ENCODE measurements around the gene CDPF1. TPM values are rescaled to one million over a fixed set of nuclear protein-coding genes. Genes with fewer than 3 reads are reported as not detected.

CDPF1 gene
- total RNA-seq, 1 experiment from 2014 or later: 8.1 TPM

DNA sequence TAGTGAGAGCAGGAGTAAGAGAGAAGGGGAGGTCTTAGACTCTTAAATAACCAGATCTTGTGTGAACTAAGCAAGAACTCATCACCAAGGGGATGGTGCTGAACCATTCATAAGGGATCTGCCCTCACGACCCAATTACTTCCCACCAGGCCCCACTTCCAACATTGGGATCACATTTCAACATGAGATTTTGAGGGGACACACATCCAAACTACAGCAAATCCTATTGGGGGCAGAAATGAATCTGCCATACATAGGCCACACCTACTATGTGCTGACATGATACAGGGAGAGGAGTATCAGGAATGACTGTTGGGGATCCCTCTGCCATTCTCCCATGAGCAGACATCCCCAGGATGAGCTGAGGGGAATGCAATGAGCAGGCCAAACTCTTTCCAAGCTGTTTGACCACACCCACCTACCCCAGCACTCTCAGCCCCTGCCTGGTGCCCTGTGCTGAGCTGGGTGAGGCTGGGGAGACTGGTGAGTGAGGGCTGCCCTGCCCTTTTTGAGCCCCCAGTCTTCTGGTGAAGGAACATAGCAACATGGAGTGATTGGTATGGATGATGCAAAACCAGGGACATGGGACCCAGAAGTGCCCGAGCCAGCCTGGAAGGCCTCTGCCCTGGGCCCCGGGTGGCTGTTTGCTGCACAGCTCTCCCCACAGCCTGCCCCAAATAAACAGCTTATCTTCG lies 45.3 kb upstream of the CDPF1 start:
- Histone ChIP-seq H4K8ac (replicated peaks; ENCODE audit: insufficient read length, low read depth, low read length) (no peak overlapping the region), H4K5ac (ENCODE audit: insufficient read length, low read depth, low read length) (no peak overlapping the region), H3K56ac (ENCODE audit: insufficient read length, low read depth, low read length) (no peak overlapping the region), H3K9me3 (ENCODE audit: control insufficient read depth, low read depth, low read length) (no peaks in the 10 kb centered on the region), H3K79me1 (ENCODE audit: insufficient read depth, low read depth, low read length, poor library complexity, severe bottlenecking) (no peaks in the 10 kb centered on the region), H2BK15ac (ENCODE audit: low read depth, low read length) (no peak overlapping the region), H3K4me1 (ENCODE audit: insufficient read depth, low read length) (no peaks in the 10 kb centered on the region), H2BK120ac (ENCODE audit: low read depth, low read length, poor library complexity, severe bottlenecking) (no peak overlapping the region), H3K23ac (ENCODE audit: insufficient read length, low read depth, low read length) (no peak overlapping the region), H3K18ac (ENCODE audit: insufficient read length, low read depth, low read length) (no peak overlapping the region), H3K23me2 (ENCODE audit: insufficient read length, low read depth, low read length, poor library complexity, severe bottlenecking) (peaks cover 9% of the 10 kb centered on the region), H3K4me2 (ENCODE audit: insufficient read depth, insufficient read length, low read length) (peak overlapping the region; percentile 91), H3K4ac (ENCODE audit: low read depth, low read length) (no peak overlapping the region), H2AK5ac (ENCODE audit: insufficient read length, low read length) (no peak overlapping the region), H4K91ac (ENCODE audit: insufficient read length, low read depth, low read length) (no peak overlapping the region), H3K14ac (ENCODE audit: insufficient read depth, low read length) (no peak overlapping the region), H2AFZ (ENCODE audit: low read length) (no peak overlapping the region), H4K20me1 (ENCODE audit: control insufficient read depth, insufficient read depth, insufficient read length) (no peaks in the 10 kb centered on the region), H3K27me3 (ENCODE audit: insufficient read depth, low read length) (no peaks in the 10 kb centered on the region), H2BK12ac (ENCODE audit: insufficient read length, low read depth, low read length) (no peak overlapping the region), H3K9ac (ENCODE audit: extremely low read depth, insufficient read length, low read length) (no peak overlapping the region), H2BK20ac (ENCODE audit: low read depth, low read length, poor library complexity, severe bottlenecking) (no peak overlapping the region), H3K79me2 (ENCODE audit: insufficient read depth, low read length) (no peaks in the 10 kb centered on the region; the same call in 1 of the 2 replicates), H3K27ac (ENCODE audit: insufficient read length, low read depth, low read length) (no peak overlapping the region), H3T11ph (ENCODE audit: low read length) (no peak overlapping the region), H2BK5ac (ENCODE audit: insufficient read length, low read length) (no peak overlapping the region)
- Mint-ChIP-seq H3K27me3 (ENCODE audit: low read depth) (no peaks in the 10 kb centered on the region), H3K27ac (peak overlapping the region in 2 of 3 experiments; percentile 76 to 96; a peak in 2 of 7 replicates), H3K9me3 (no peaks in the 10 kb centered on the region), H3K36me3 (ENCODE audit: insufficient read depth in 1 of 3, low read depth in 3 of 3) (peaks cover 10 to 33% (median 30%) of the 10 kb centered on the region in 3 experiments; a peak in 6 of 7 replicates), H3K4me1 (peaks cover 23% of the 10 kb centered on the region in 2 experiments), H3K4me3 (peak overlapping the region; percentile 84 to 92)
- DNase-seq: no peak
- TF ChIP-seq, protein P1, sequence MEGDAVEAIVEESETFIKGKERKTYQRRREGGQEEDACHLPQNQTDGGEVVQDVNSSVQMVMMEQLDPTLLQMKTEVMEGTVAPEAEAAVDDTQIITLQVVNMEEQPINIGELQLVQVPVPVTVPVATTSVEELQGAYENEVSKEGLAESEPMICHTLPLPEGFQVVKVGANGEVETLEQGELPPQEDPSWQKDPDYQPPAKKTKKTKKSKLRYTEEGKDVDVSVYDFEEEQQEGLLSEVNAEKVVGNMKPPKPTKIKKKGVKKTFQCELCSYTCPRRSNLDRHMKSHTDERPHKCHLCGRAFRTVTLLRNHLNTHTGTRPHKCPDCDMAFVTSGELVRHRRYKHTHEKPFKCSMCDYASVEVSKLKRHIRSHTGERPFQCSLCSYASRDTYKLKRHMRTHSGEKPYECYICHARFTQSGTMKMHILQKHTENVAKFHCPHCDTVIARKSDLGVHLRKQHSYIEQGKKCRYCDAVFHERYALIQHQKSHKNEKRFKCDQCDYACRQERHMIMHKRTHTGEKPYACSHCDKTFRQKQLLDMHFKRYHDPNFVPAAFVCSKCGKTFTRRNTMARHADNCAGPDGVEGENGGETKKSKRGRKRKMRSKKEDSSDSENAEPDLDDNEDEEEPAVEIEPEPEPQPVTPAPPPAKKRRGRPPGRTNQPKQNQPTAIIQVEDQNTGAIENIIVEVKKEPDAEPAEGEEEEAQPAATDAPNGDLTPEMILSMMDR (conservative IDR thresholded peaks at IDR 0.05): no peak
- no CpG with 5 or more reads among the region's 4 CpGs for WGBS (ENCODE audit: extremely low coverage, insufficient read length, low lambda C conversion rate)
